Testis (tissue), 2 donors: ENCODE measurements around the gene TRIP10.

Experiments used
- POLR2A ChIP-seq: fragments of 450-650 bp; IDR thresholded peaks from one replicate; pipeline ENCODE4 v1.6.1; 2017; ENCODE audit warnings: antibody characterized with exemption, mild to moderate bottlenecking, moderate library complexity
- TF ChIP-seq, protein P1 (sequence below), 3 experiments: fragments of 450-650 bp in 2 of 3; fragments of 200-600 bp in 1 of 3; sonication (generic) in 1 of 3; IDR thresholded peaks; one replicate each; pipeline ENCODE4 v1.5.1; 2016 to 2019; ENCODE audit warnings: antibody characterized with exemption in 3 of 3, mild to moderate bottlenecking in 2 of 3, moderate library complexity in 1 of 3

DNA sequence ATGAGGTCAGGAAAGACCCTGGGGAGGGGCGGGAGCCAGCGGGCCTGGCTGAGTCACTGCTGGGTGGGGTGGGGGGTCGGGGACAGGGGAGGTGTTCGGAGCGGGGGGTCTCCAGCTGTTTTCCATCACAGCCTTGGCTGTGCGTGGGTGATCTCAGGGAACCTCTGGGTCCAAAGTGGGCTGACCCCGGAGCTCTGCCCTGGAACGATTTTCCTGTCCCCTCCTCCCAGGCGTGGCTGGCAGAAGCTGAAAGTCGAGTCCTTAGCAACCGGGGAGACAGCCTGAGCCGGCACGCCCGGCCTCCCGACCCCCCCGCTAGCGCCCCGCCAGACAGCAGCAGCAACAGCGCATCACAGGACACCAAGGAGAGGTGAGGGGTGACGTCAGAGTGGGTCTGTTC is 10.6 kb downstream of the TRIP10 start:
- TF ChIP-seq, protein P1, sequence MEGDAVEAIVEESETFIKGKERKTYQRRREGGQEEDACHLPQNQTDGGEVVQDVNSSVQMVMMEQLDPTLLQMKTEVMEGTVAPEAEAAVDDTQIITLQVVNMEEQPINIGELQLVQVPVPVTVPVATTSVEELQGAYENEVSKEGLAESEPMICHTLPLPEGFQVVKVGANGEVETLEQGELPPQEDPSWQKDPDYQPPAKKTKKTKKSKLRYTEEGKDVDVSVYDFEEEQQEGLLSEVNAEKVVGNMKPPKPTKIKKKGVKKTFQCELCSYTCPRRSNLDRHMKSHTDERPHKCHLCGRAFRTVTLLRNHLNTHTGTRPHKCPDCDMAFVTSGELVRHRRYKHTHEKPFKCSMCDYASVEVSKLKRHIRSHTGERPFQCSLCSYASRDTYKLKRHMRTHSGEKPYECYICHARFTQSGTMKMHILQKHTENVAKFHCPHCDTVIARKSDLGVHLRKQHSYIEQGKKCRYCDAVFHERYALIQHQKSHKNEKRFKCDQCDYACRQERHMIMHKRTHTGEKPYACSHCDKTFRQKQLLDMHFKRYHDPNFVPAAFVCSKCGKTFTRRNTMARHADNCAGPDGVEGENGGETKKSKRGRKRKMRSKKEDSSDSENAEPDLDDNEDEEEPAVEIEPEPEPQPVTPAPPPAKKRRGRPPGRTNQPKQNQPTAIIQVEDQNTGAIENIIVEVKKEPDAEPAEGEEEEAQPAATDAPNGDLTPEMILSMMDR (IDR thresholded peaks at IDR 0.05), result no peak
- no peak for TF ChIP-seq POLR2A
